ENCODE measurements around the gene RBM10.

RBM10 gene

DNA sequence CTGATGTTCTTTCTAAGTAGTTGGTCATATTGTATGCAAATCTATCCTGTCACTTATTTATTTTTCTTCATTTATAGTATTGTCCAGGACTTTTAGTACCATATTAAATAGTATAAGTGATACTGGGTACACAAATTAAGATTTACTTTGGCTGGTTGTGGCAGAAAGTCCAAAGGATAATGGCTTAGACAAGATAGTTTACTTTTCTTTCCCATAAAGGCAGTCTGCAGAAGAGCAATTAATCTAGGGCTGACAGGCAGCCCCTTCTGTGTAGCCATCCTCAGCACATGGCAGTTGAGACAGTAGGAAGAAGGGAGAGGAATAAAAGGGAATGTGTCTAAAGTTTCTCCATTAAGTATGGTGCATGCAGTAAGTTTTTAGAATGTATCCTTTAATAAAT, 6.4 kb downstream of the RBM10 start:
- DNase-seq = no peak

DNA sequence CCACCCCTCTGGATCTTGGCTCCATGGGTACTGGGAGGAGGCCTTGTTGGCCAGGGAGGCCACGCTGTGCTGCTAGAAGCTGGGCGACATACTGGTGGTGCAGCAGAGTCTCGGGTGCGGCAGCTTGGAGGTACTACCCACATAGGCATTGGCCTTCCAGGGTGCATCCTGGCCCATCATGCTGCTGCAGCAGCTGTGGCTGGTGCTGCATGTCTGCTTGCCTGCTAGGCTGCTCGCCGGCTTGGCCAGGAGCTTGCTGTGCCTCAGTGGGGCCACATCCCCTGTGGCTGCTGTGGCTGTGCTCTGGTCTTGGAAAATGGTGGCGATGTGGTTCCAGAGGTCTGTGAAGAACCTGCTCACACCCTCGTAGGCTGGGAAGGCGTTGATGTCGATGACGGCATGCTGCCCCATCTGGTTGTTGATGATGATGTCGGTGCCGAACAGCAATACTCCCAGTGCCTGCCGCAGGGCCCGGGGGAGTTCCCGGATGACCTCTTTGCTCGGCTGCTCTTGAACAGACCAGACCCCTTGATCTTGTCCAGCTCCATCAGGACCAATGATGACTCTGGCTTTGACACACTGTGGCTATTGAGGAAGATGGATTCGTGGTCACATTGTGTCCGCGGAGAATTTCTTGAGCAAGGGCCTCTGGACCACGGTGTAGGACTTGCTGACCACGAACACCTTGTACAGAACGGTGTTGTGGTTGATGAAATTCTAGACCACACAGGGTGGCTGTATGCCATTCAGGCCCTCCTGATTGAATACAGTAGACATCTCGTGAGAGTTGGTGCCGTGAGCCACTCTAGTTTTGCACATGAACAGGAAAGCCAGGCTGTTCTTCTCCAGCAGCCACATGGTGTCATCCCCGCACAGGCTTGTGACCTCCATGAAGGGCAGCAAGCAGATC, 11.8 kb downstream of the RBM10 start:
- DNase-seq = no peak

DNA sequence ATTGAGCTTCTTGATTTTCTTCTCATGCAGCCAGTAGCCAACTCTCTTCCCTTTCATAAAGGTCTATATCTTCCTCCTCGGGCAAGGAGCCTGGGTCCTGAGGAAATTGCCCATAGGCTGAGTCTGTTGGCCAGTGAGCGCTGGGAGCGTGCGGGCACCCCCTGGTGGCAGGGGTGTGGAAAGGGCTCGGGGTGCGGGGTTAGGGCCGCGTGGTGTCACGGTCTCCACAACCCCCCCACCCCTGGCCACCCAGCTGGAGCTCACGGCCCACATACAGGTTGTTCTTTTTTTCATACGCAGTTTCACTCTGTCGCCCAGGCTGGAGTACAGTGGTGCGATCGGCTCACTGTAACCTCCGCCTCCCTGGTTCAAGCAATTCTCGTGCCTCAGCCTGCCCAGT, 13.1 kb downstream of the RBM10 start:
- no peak for DNase-seq

GRCh38 chrX:47158781-47159180, 13.8 kb downstream of the RBM10 start:
- no peak for DNase-seq

- DNase-seq = no peak
Observed at GRCh38 chrX:47160781-47161180, 15.8 kb downstream of the RBM10 start.

GRCh38 chrX:47162927-47163583, 18.0 kb downstream of the RBM10 start:
- no peak for DNase-seq

DNA sequence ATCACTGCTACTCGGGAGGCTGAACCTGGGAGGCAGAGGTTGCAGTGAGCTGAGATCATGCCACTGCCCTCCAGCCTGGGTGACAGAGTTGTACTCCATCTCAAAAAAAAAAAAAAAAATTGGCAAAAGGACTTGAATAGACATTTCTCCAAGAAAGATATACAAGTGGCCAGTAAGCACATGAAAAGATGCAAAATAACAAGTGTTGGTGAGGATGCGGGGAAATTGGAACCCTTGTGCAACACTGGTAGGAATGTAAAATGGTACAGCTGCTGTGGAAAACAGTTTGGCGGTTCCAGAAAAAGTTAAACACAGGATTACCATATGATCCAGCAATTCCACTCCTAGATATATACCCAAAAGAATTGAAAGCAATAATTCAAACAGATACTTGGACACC, 19.4 kb downstream of the RBM10 start:
- DNase-seq = no peak

GRCh38 chrX:47166126-47166525, 21.1 kb downstream of the RBM10 start:
- DNase-seq = no peak

DNA sequence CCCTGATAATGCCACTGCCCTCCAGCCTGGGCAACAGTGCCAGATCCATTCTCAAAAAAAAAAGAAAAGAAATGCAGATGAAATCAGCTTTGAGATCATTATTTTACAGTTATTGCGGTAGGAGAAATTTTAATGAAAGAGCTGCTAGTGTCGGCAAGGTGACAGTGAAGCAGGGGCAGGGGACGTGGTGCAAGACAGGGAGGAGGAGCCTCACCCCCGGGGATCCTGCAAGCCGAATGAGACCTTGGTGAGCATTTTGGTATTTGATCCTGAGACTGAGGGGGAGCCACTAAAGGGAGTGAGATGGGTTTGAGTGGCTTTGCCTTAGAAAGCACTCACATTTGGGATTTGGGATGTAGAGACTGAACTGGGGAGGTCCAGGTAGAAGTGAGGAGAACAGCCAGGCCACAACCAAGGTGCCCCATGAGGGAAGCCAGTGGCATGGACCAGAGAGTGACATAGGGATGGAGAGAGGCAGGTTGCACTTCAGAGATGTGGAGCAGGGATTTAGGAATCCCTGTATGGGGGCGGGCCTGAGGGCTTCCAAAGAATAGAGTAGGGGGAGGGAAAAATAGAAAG, 23.6 kb downstream of the RBM10 start:
- no peak for DNase-seq

GRCh38 chrX:47169273-47169672, 24.3 kb downstream of the RBM10 start:
- no peak for DNase-seq

GRCh38 chrX:47169726-47170515, 24.9 kb downstream of the RBM10 start:
- no peak for DNase-seq

DNA sequence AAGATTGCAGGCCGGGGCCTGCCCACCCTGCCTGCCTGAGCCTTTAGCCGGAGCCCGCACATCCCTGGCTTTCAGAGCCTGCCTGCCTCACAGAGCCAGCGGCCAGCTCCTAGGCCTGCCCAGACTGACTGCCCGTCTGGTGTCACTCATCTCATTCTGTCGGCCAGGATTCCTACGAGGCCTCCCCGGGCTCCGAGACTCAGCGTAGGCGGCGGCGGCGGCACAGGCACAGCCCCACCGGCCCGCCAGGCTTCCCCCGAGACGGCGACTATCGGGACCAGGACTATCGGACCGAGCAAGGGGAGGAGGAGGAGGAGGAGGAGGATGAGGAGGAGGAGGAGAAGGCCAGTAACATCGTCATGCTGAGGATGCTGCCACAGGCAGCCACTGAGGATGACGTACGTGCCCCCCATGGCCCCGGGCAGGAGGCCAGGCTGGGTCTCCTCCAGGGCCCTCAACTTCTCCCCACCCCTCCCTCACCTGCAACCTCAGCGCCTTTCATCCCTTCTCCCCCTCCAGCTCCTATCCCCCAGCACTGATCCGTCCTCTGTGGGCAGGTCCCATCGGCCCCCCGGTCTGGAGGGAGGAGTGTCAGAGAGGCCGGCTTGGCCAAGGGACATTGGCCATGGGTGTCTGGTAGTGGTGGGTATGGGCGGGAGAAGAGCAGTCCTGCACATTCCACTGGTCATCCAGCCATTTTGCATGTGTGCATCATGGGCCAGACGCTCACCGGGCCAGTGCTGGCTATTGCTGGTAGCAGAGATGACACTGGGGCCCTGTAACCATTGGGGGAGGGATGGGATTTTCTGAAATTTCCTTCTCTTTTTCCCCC, 26.1 kb downstream of the RBM10 start:
- DNase-seq = no peak

DNA sequence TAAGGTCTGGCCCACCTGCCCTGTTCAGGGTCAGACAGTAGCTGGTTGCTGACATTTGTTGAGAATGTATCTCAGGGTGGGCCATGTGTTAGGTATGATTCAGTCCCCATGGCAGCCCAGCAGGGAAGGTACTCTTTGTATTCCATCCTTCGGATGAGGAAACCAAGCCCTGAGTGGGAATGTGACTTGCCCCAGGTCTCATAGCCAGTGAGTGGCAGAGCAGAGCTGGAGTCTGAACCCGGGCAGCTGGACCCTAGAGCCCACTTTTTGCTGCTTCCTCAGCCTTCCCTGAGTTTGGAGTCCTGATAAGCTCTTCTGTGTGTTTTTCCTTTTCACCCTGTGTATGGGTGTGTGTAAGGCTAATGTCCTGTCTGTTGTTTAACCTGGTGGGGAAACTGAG, 27.0 kb downstream of the RBM10 start:
- no peak for DNase-seq

DNA sequence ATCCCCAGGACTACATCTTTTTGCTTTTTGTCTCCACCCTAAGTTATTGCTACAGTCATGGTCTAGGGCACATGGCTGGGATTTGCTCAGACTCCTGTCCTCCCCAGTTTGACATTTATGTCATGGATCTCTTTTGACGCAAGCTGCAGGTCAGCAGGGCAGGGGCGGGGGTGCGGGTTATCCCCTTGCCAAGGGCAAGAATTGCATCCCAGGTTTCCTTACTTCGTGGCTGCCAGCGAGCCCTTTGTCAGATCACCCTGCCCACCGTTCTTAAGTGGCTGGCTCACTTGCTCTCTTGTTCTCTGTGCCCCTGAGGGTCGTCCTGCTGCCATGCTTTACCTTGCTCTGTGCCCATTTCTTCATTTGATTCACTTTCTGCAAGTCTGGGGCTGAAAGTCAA, 27.5 kb downstream of the RBM10 start:
- DNase-seq = no peak

GRCh38 chrX:47172971-47173792, 28.2 kb downstream of the RBM10 start:
- DNase-seq = no peak

DNA sequence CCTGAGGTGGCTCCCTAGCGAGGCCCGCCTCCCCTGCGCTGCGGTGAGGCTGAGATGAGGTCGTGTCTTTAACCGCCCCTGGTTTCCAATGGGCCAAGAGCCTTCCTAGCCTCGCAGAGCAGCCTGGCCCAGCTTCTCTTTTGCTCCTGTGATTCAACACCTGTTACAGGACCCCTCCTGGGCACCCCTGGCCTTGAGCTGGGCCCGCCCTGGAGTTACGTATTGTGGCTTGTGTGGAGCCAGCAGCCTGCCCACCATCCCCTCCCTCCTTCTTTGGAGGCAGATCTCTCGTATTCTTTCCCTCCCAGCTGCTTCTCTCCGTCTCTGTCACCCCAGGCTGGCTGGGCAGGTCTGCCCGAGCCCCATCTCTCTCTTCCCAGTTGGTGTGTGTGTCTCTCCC, 29.4 kb downstream of the RBM10 start:
- no peak for DNase-seq

DNA sequence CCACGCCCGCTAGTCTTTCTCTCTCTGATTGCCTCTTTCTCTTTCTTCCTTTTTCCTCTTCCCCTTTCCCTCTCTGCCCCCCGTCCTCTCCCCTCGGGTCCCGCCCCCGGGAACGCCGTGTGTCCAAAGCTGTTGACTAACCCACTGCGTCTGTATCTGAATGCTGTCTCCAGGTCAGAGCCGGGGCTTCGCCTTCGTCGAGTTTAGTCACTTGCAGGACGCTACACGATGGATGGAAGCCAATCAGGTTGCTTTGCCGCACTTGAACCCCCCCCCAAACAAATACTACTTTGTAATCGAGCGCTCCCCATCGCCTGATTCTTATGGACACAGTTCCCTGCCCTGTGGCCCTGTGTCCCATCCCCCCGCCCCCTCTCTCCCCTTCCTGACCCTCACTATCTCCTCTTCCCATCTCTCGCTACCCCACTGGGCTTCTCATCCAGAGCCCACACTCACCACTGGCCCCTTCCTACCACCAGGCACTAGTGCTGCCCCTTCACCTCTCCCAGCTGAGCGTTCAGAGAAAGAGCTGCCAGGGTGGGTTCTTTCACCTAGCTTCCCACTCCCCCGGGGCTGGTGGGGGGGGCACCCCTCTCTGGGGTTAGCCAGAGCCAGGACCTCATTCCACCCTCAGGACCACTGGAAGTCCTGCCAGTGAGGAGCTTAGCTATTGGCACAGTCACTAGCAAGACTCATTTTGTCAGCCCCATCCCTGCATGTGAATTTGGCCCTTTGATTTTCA, 30.0 kb downstream of the RBM10 start:
- DNase-seq = no peak

DNA sequence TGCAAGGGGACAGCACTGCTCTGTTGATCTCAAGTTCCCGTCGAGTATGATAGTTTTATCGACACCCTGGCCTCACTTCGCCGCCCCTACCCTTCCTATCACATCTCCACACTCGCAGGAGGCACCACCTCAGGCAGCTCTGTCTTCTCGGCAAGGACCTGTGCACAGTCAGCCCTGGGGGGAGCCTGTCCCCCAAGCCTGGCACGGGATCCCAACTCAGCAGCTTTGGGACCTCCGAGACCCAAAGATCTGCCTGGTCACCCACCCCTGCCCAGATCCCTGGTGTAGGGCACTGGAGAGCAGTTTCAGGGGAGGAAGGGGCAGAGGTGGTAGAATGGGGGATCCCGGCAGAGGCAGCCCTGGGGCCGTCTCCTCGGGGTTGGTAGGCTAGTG, 30.6 kb downstream of the RBM10 start:
- no peak for DNase-seq

- no peak for DNase-seq
Observed at GRCh38 chrX:47176101-47176740, 31.2 kb downstream of the RBM10 start.

- no peak for DNase-seq
Observed at GRCh38 chrX:47177079-47177478, 32.1 kb downstream of the RBM10 start.
